ACC112 (cell line): ENCODE measurements around the gene FAM131A.

Source experiments
- H2AFZ ChIP-seq: fragments of 200-600 bp; sonication (generic); one replicate; pipeline ENCODE4 v1.6.0; 2017; ENCODE audit warnings: antibody characterized with exemption, low read length; ENCODE audit not compliant: unreplicated experiment
- H3K27ac ChIP-seq: fragments of 200-600 bp; sonication (generic); 2 replicates; pipeline ENCODE4 v1.5.1; 2014; ENCODE audit warnings: low read depth, mild to moderate bottlenecking, antibody characterized with exemption, low read length, moderate library complexity
- H3K27me3 ChIP-seq: fragments of 200-600 bp; sonication (generic); 2 replicates; pipeline ENCODE4 v1.6.1; 2014; ENCODE audit warnings: mild to moderate bottlenecking, antibody characterized with exemption, low read length, moderate library complexity, mixed read lengths; ENCODE audit not compliant: insufficient read depth
- H3K36me3 ChIP-seq: fragments of 200-600 bp; sonication (generic); 2 replicates; pipeline ENCODE4 v1.6.1; 2016; ENCODE audit warnings: mild to moderate bottlenecking, antibody characterized with exemption, low read length, moderate library complexity, mixed read lengths; ENCODE audit not compliant: insufficient read depth
- H3K4me1 ChIP-seq: fragments of 200-600 bp; sonication (generic); one replicate; pipeline ENCODE4 v1.6.1; 2016; ENCODE audit warnings: low read length, mixed read lengths; ENCODE audit not compliant: insufficient read depth, unreplicated experiment, control insufficient read depth
- H3K4me3 ChIP-seq: fragments of 200-600 bp; sonication (generic); 2 replicates; pipeline ENCODE4 v1.5.1; 2014; ENCODE audit warnings: mild to moderate bottlenecking, low read depth, low read length
- H3K79me2 ChIP-seq: fragments of 200-600 bp; sonication (generic); one replicate; pipeline ENCODE4 v1.6.0; 2016; ENCODE audit warnings: low read length; ENCODE audit not compliant: control insufficient read depth, unreplicated experiment, insufficient read depth

The FAM131A gene

GRCh38 chr3:184357248-184358123 lies 20.1 kb downstream of the FAM131A start:
- H3K4me3 ChIP-seq, result no peak overlapping the region
- H2AFZ ChIP-seq, result no peak overlapping the region
- H3K27me3 ChIP-seq, result no peaks in the 10 kb centered on the region
- H3K36me3 ChIP-seq, result peaks cover 6% of the 10 kb centered on the region; the same call in 1 of the 2 replicates
- peaks cover 12% of the 10 kb centered on the region for H3K79me2 ChIP-seq
- no peak overlapping the region for H3K27ac ChIP-seq
- peaks cover 15% of the 10 kb centered on the region for H3K4me1 ChIP-seq

GRCh38 chr3:184358124-184358767 lies 20.8 kb downstream of the FAM131A start:
- Histone ChIP-seq H3K27ac (no peak overlapping the region), H3K36me3 (peaks cover 6% of the 10 kb centered on the region; the same call in 1 of the 2 replicates), H3K27me3 (no peaks in the 10 kb centered on the region), H3K79me2 (peaks cover 12% of the 10 kb centered on the region), H3K4me3 (no peak overlapping the region), H3K4me1 (peaks cover 15% of the 10 kb centered on the region), H2AFZ (no peak overlapping the region)

GRCh38 chr3:184358921-184359350 lies 21.5 kb downstream of the FAM131A start:
- Histone ChIP-seq H3K27ac (no peak overlapping the region), H3K79me2 (peaks cover 18% of the 10 kb centered on the region), H3K4me1 (peaks cover 15% of the 10 kb centered on the region), H2AFZ (no peak overlapping the region), H3K36me3 (peaks cover 6% of the 10 kb centered on the region; the same call in 1 of the 2 replicates), H3K27me3 (no peaks in the 10 kb centered on the region), H3K4me3 (no peak overlapping the region)

- Histone ChIP-seq H3K4me1 (peaks cover 21% of the 10 kb centered on the region), H3K27ac (no peak overlapping the region), H3K27me3 (no peaks in the 10 kb centered on the region), H3K79me2 (peaks cover 25% of the 10 kb centered on the region), H3K4me3 (no peak overlapping the region), H2AFZ (no peak overlapping the region), H3K36me3 (peaks cover 8% of the 10 kb centered on the region; the same call in 1 of the 2 replicates)
Observed at GRCh38 chr3:184359610-184360009, 22.2 kb downstream of the FAM131A start.

GRCh38 chr3:184360070-184360928 lies 22.9 kb downstream of the FAM131A start:
- peaks cover 14% of the 10 kb centered on the region for H3K36me3 ChIP-seq
- H3K79me2 ChIP-seq, result peaks cover 32% of the 10 kb centered on the region
- peak overlapping the region; percentile 79 for H3K4me3 ChIP-seq
- H2AFZ ChIP-seq, result no peak overlapping the region
- H3K27ac ChIP-seq, result no peak overlapping the region
- H3K4me1 ChIP-seq, result peaks cover 26% of the 10 kb centered on the region
- no peaks in the 10 kb centered on the region for H3K27me3 ChIP-seq

- peaks cover 23% of the 10 kb centered on the region for H3K4me1 ChIP-seq
- peak overlapping the region; percentile 97; the same call in 1 of the 2 replicates for H3K27ac ChIP-seq
- H3K27me3 ChIP-seq, result no peaks in the 10 kb centered on the region
- H3K36me3 ChIP-seq, result peaks cover 12% of the 10 kb centered on the region
- H2AFZ ChIP-seq, result peak overlapping the region; percentile 69
- peak overlapping the region; percentile 79 for H3K4me3 ChIP-seq
- peaks cover 33% of the 10 kb centered on the region for H3K79me2 ChIP-seq
Observed at GRCh38 chr3:184360929-184361531, 23.6 kb downstream of the FAM131A start.

- peak within 1 kb of the TSS; percentile 79 for H3K4me3 ChIP-seq
- peaks cover 12% of the 10 kb centered on the region for H3K36me3 ChIP-seq
- no peaks in the 10 kb centered on the region for H3K27me3 ChIP-seq
- peaks cover 25% of the 10 kb centered on the region for H3K4me1 ChIP-seq
- H3K27ac ChIP-seq, result peak within 1 kb of the TSS; percentile 97
- H2AFZ ChIP-seq, result peak within 1 kb of the TSS; percentile 69
- H3K79me2 ChIP-seq, result peaks cover 33% of the 10 kb centered on the region
Observed at GRCh38 chr3:184361532-184361931, 24.1 kb downstream of the FAM131A start, which contains the start of the genes CLCN2 and POLR2H. Gene CLCN2 (minus strand): TSS chr3:184361605. CDS start chr3:184361479, 126 bp downstream. Gene POLR2H (plus strand): TSS chr3:184361710. CDS start chr3:184363493, 1,783 bp downstream.

GRCh38 chr3:184361932-184362667 lies 24.7 kb downstream of the FAM131A start:
- Histone ChIP-seq H3K79me2 (peaks cover 33% of the 10 kb centered on the region), H3K27me3 (no peaks in the 10 kb centered on the region), H3K4me3 (peak overlapping the region; percentile 79), H3K4me1 (peaks cover 29% of the 10 kb centered on the region), H3K36me3 (peaks cover 18% of the 10 kb centered on the region), H2AFZ (peak overlapping the region; percentile 36), H3K27ac (peak overlapping the region; percentile 97)

GRCh38 chr3:184362668-184363546 lies 25.5 kb downstream of the FAM131A start:
- Histone ChIP-seq H2AFZ (peak overlapping the region; percentile 16), H3K27ac (peak overlapping the region; percentile 97), H3K4me3 (peak overlapping the region; percentile 79), H3K27me3 (no peaks in the 10 kb centered on the region), H3K36me3 (peaks cover 17% of the 10 kb centered on the region), H3K79me2 (peaks cover 33% of the 10 kb centered on the region), H3K4me1 (peaks cover 33% of the 10 kb centered on the region)
